Suprapubic skin (tissue), 4 donors: Measurements from ENCODE around the gene PSMG1. TPM values are rescaled to one million over a fixed set of nuclear protein-coding genes. Genes with fewer than 3 reads are reported as not detected.

Source experiments
- DNase-seq, 2 donors: peaks; one replicate each; pipeline ENCODE4 v3.0.0-alpha.2; 2019; ENCODE audit warnings: low spot score in 2 of 2
- H3K27ac ChIP-seq: fragments of 200-600 bp; sonication (generic); one replicate; pipeline ENCODE4 v1.5.1; 2019
- H3K27me3 ChIP-seq: fragments of 200-600 bp; sonication (generic); one replicate; pipeline ENCODE4 v1.5.1; 2019
- H3K36me3 ChIP-seq: fragments of 200-600 bp; sonication (generic); one replicate; pipeline ENCODE4 v1.5.1; 2019
- H3K4me1 ChIP-seq: fragments of 200-600 bp; sonication (generic); one replicate; pipeline ENCODE4 v1.5.1; 2019
- H3K4me3 ChIP-seq: fragments of 200-600 bp; sonication (generic); one replicate; pipeline ENCODE4 v1.5.1; 2019; ENCODE audit warnings: mild to moderate bottlenecking
- H3K9me3 ChIP-seq: fragments of 200-600 bp; sonication (generic); one replicate; pipeline ENCODE4 v1.5.1; 2019
- CTCF ChIP-seq, 2 donors: fragments of 200-600 bp in 1 of 2; fragments of 450-650 bp in 1 of 2; sonication (generic) in 1 of 2; IDR thresholded peaks; one replicate each; pipeline ENCODE4 v1.5.1; 2016 to 2019; ENCODE audit warnings: antibody characterized with exemption in 2 of 2, mild to moderate bottlenecking in 1 of 2, moderate library complexity in 1 of 2
- EP300 ChIP-seq: sonication (generic); formaldehyde crosslinking; IDR thresholded peaks from one replicate; pipeline ENCODE4 v1.6.1; 2017; ENCODE audit warnings: antibody characterized with exemption
- POLR2A ChIP-seq, 2 donors: fragments of 450-650 bp; IDR thresholded peaks; one replicate each; pipeline ENCODE4 v1.6.1; 2017; ENCODE audit warnings: antibody characterized with exemption in 2 of 2, mild to moderate bottlenecking in 2 of 2, moderate library complexity in 2 of 2
- POLR2AphosphoS5 ChIP-seq, 3 donors: sonication (generic); formaldehyde crosslinking; IDR thresholded peaks; one replicate each; pipeline ENCODE4 v1.6.1; 2017; ENCODE audit warnings: antibody characterized with exemption in 3 of 3
- WGBS: methylation state at CpG from one replicate; pipeline ENCODE4 v1.1.5; 2018; 5-methylcytosine and 5-hydroxymethylcytosine counted together
- total RNA-seq, 4 donors: library from RNA; depleted of rRNA; stranded (reverse); fragments of >200 nt; gene quantifications; one replicate each; pipeline ENCODE4 v1.1.0, GENCODE V29; 2016

Gene PSMG1
- total RNA-seq, 4 donors from 2014 or later, result 22.5 to 33.4 (median 28.1) TPM

DNA sequence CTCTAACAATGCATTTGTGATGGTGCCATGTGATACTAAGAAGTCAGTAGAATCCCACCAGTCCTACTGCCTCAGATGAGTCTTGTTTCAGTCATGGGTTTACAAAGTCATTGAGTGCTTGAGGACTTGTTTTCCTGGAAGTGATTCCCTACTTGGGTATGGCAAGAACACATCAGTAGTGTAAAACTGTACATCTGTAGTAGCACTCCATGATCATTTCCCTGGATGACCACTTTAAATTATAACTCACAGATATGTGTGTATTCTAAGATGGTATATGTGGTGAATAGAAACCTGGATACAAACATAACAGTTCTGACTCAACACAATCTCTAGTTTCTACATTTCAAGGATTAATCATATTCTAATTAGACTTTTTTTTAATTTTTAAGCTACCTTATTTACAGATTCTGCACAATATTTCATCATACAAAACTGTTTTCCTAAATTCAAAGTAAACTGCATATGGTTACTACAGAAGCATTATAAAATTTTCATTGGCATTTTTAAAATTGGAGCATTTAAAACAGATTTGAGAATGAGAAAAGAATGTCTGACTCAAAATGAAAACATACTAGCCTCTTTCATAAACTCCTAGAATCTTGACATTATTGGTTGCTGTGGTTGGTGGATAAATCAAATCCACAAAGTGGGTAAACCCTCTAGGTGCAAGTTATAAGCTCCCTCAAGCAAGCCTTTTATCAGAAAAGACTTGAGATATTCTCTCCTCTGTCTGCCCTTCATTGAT, 6.8 kb upstream of the PSMG1 start:
- Histone ChIP-seq H3K27ac (no peak overlapping the region), H3K27me3 (no peaks in the 10 kb centered on the region), H3K36me3 (peaks cover 12% of the 10 kb centered on the region), H3K4me3 (no peak overlapping the region), H3K9me3 (no peaks in the 10 kb centered on the region), H3K4me1 (peaks cover 20% of the 10 kb centered on the region)
- no peak for TF ChIP-seq POLR2AphosphoS5 (IDR thresholded peaks at IDR 0.05)
- no peak for TF ChIP-seq CTCF (IDR thresholded peaks at IDR 0.05)
- TF ChIP-seq POLR2A (IDR thresholded peaks at IDR 0.05), result no peak
- no peak for DNase-seq

- Histone ChIP-seq H3K9me3 (no peaks in the 10 kb centered on the region), H3K27me3 (no peaks in the 10 kb centered on the region), H3K36me3 (no peaks in the 10 kb centered on the region), H3K4me1 (peaks cover 29% of the 10 kb centered on the region), H3K4me3 (no peak overlapping the region), H3K27ac (no peak overlapping the region)
- DNase-seq, result no peak
- TF ChIP-seq POLR2A (IDR thresholded peaks at IDR 0.05), result no peak
- TF ChIP-seq EP300, result no peak
- no peak for TF ChIP-seq POLR2AphosphoS5 (IDR thresholded peaks at IDR 0.05)
- TF ChIP-seq CTCF (IDR thresholded peaks at IDR 0.05), result no peak
- WGBS, result 70% methylated on average over 2 of the region's 2 CpGs
Observed at GRCh38 chr21:39188521-39189139, 5.4 kb upstream of the PSMG1 start.

DNA sequence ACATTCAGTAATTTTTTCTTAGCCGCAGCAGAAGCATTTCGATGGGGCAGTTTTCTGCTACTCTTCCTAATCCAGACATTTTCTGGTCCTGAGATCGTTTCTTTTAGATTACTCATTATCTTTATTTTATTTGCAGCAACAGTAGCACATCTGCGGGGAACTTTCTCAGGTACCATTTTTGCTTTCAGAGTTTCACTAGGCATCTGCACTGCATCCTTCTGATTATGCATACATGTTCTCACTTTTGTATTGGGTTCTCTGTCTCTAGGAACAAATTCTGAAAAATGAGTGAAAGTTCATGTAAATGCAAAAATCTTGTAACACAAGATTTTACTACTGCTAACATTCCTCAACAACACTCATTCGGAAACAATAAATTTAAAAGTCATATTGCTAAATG, 3.9 kb upstream of the PSMG1 start:
- TF ChIP-seq CTCF (IDR thresholded peaks at IDR 0.05) (no peak), POLR2A (IDR thresholded peaks at IDR 0.05) (no peak), POLR2AphosphoS5 (IDR thresholded peaks at IDR 0.05) (no peak)
- Histone ChIP-seq H3K36me3 (no peaks in the 10 kb centered on the region), H3K4me3 (no peak overlapping the region), H3K27ac (no peak overlapping the region), H3K4me1 (peaks cover 33% of the 10 kb centered on the region), H3K27me3 (no peaks in the 10 kb centered on the region), H3K9me3 (no peaks in the 10 kb centered on the region)
- WGBS, result 55% methylated on average over 5 of the region's 5 CpGs
- DNase-seq, result no peak

DNA sequence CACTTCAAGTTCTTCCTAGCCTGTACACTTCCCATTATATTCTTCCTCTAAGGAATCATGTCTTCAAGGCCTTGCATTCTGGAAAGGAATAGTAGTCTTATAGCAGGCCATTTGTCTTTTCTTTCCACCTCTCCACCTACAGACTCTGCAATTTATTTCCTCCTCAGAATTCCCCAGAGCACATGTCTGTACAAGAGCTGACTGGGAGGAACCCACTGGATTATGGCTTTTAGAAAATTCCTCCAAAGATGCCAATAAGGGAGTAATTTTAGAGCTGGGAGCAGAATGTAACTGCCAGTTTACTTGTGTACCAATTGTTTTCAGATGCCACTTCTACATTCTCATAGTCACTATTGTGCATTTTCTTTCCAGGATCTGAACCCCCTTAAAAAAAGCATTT, 3.4 kb upstream of the PSMG1 start:
- DNase-seq, result no peak
- H3K4me3 ChIP-seq, result no peak overlapping the region
- no peaks in the 10 kb centered on the region for H3K27me3 ChIP-seq
- H3K36me3 ChIP-seq, result no peaks in the 10 kb centered on the region
- H3K4me1 ChIP-seq, result peaks cover 38% of the 10 kb centered on the region
- H3K9me3 ChIP-seq, result no peaks in the 10 kb centered on the region
- no peak for TF ChIP-seq EP300
- TF ChIP-seq CTCF (IDR thresholded peaks at IDR 0.05), result no peak
- TF ChIP-seq POLR2AphosphoS5 (IDR thresholded peaks at IDR 0.05), result no peak
- TF ChIP-seq POLR2A (IDR thresholded peaks at IDR 0.05), result no peak
- H3K27ac ChIP-seq, result no peak overlapping the region

- Histone ChIP-seq H3K36me3 (no peaks in the 10 kb centered on the region), H3K4me1 (peaks cover 45% of the 10 kb centered on the region), H3K27ac (no peak overlapping the region), H3K4me3 (no peak overlapping the region), H3K27me3 (no peaks in the 10 kb centered on the region), H3K9me3 (no peaks in the 10 kb centered on the region)
- TF ChIP-seq POLR2A (IDR thresholded peaks at IDR 0.05), result no peak
- no peak for TF ChIP-seq EP300
- 60% methylated on average over 2 of the region's 2 CpGs for WGBS
- DNase-seq, result no peak
Observed at GRCh38 chr21:39185157-39185556, 1.9 kb upstream of the PSMG1 start.
